ENCODE results near the gene ZCCHC17. TPM values are rescaled to one million over a fixed set of nuclear protein-coding genes. Genes with fewer than 3 reads are reported as not detected.
"Not testable (repeated sequence)": the region's sequence is repeated elsewhere in the genome, so short reads cannot be mapped to it uniquely, and the experiment has no call there.

The ZCCHC17 gene, protein sequence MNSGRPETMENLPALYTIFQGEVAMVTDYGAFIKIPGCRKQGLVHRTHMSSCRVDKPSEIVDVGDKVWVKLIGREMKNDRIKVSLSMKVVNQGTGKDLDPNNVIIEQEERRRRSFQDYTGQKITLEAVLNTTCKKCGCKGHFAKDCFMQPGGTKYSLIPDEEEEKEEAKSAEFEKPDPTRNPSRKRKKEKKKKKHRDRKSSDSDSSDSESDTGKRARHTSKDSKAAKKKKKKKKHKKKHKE
- 10.4 TPM for total RNA-seq
- long read RNA-seq, transcript ZCCHC17-201 (8 exons, 1,605 nt), result major isoform, 8 of 15 reads
- long read RNA-seq, partial matches to known transcripts, result 1 of 15 reads
- long read RNA-seq, other reads (novel, unspliced or antisense), result 5 of 15 reads

DNA sequence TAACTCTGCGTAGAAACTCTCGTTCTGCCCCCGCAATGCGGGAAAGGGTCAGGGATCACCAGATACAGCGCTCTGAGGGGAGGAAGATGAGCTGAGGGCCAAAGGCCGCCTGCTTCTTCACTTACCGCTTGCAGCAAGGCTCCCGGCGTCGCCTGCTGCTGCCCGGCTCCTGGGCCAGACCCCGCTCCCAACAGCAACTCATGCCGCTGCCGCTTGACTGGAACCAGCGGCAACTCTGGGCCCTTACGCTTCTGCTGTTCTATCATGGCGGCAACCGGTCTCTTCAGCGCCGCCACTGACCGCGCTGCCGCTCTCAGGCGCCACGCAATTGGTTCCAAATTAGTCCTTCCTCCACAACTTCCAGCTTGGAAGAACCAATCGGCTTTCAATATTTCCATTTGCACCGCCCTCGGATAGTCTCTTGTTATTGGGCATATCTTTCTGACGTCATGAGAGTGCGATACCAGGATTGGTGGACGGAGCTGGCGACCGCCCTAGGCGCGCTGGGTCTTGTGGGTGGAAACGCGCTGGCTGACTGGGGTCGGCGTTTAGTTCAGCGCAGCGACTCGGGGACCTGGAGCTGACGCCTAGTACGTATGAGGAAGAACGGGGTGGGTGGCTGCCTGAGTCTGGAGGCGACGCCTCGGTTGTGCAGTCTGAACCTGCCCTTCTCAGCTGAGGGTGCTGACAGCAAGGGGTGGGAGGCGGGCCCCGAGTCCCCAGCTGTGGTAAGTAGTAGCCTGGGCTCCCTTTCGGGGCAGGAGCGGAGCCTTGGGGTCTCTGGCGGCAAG lies at the start of gene ZCCHC17, which contains the start of gene SNRNP40:
TSS of gene ZCCHC17 (plus strand) at position 547 of the 791 bp plus-strand sequence. CDS start 13,067 bp downstream, outside the sequence.
TSS of gene SNRNP40 (minus strand) at position 303 of the 791 bp plus-strand sequence. CDS start at position 266, 37 bp downstream.
- ATAC-seq, result peak; percentile 99

DNA sequence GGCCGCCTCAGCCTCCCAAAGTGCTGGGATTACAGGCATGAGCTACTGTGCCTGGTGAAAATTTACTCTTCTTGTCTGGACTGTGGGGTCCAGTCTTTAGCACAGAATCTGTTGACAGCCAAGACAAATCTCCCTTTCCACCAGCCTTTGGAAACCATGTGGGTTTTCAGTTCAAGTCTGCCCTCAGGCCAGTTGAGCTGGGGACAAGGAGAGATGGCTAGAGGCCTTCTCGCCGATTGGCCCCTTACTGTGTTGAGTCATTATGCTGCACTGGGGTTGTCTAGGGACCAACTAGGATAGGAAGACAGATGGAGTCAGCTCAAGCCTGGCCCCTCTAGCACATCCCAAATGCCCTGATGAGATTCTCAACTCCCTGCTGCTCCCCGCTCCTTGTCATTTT lies 48.6 kb upstream of the ZCCHC17 start:
- DNase-seq (ENCODE audit: missing footprints), result no peak
- intact Hi-C loops (cut with DNase I), result no loop called here
- ATAC-seq, result no peak

More for the DNA sequence above, at the start of gene ZCCHC17, which contains the start of gene SNRNP40:
- intact Hi-C loops (cut with DNase I), result no loop called here
- DNase-seq (ENCODE audit: missing footprints), result peak; percentile 96

DNA sequence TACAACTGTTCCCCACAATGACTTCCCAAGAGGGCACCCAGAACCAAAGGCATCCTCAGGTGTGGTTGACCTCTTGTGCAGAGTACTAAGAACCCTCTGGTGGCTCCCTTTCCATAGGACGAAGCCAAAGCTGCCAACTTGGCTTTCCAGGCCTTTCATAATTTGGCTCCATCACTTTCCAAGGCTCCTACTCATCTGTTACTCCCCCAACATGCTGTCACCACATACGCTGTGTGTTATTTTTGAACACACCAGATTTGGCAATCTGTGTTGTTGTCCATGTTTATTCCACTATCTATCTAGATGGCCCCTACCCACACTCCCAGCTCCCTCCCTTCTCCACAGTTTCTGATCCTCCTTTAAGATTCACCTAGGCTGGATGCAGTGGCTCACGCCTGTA lies 47.0 kb upstream of the ZCCHC17 start:
- DNase-seq (ENCODE audit: missing footprints) (no peak), ATAC-seq (no peak)
- intact Hi-C loops (cut with DNase I), result no loop called here

DNA sequence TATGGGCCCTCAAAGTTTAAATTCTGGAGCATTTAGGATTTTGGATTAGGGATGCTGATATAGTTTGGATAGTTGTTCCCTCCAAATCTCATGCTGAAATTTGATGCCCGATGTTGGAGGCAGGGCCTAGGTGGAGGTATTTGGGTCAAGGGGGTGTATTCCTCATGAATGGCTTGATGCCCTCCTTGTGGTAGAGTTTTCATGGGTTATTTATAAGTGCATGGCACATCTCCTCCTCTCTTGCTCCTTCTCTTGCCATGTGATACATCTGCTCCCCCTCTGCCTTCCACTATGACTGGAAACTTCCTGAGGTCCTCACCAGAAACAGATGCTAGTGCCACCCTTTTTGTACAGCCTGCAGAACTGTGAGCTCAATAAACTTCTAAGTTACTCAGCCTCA lies 39.6 kb upstream of the ZCCHC17 start:
- ATAC-seq, result no peak
- DNase-seq (ENCODE audit: missing footprints), result no peak
- intact Hi-C loops (cut with DNase I), result no loop called here

DNA sequence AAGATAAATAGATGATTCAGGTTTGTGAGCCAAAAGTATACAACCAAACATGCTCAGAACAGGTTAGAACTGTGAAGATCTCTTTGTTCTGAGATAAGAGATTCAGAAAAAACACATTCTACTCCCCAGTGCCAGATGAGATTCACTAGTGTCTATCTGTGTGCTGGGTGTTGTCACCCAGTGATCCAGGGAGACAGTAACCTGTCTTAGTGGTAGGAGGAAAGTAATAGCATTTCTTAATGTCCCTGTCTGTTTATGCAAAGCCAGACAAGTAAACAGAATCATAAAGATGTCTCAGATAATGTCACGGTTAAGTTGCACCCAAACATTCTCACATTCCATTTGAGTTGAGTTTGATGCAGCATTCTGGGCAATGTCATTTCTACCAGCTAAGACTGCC lies 38.3 kb upstream of the ZCCHC17 start:
- intact Hi-C loops (cut with DNase I), result no loop called here
- ATAC-seq (no peak), DNase-seq (ENCODE audit: missing footprints) (no peak)

DNA sequence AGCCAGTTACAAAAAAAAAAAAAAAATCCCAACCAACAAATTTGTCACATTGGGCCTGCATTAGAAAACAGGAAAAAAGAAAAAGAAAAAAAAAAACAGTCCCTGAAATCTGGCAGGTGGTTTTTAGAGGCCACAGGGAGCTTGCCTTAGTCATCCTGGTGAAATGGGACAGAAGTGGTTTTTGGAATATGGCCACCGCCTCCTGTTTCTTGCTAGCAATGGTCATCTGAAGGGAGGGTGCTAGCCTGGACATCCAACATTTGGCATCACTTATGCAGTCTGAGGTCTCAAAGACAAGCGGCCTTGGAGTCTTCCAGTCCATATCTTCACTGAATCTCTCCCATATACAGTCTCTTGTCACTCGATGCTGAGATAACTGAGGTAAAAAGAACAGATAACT lies 37.1 kb upstream of the ZCCHC17 start:
- intact Hi-C loops (cut with DNase I), result no loop called here
- ATAC-seq, result no peak
- DNase-seq (ENCODE audit: missing footprints), result no peak

DNA sequence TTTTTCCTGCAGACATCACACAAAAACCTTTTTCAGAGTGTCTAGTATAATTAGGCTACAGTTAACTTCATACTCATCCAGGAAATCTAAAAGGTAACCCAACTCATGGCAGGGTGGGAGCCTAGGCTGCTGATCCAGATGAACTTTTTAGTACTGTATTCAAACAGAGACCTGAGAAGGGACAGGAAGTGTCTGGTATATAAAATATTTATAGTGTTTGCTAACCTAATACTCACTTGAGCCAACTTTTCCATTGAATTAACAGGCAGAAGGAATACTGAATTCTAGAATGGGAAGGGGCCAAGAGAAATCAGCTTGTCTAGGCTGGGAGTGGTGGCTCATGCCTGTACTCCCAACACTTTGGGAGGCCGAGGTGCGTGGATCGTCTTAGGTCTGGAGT lies 34.9 kb upstream of the ZCCHC17 start:
- intact Hi-C loops (cut with DNase I), result no loop called here
- DNase-seq (ENCODE audit: missing footprints), result no peak
- ATAC-seq, result no peak

DNA sequence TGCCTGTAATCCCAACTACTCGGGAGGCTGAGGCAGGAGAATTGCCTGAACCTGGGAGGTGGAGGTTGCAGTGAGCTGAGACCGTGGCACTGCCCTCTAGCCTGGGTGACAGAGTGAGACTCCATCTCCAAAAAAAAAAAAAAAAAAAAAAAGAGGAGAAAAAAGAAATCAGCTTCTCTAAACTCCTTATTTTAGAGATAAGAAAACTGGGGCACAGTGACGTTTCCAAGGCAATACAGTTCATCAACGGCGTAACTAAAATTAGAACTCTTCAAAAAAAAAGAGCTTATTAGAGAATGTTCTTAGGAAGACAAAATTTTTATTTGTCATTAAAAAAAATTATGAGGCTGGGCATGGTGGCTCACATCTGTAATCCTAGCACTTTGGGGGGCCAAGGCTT lies 34.4 kb upstream of the ZCCHC17 start:
- DNase-seq (ENCODE audit: missing footprints); intact Hi-C loops (cut with DNase I); ATAC-seq: not testable (repeated sequence)

DNA sequence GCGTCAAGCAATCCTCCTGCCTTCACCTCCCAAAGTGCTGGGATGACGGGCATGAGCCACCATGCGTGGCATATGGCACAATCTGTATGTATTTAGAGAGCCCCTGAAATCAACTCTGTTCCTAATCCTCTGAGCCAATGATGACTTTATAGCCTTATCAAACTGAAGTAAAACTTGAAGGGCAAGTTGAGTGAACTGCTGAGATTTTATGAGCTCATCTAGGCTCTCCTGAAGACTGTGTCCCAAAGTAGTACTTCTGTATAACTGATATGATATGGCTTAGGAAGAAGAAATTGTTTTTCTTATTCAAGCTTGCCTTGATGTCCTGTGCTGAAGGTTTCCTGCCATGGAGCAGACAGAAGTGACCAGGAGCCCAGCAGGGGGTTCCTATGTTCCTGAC lies 33.4 kb upstream of the ZCCHC17 start:
- no peak for DNase-seq (ENCODE audit: missing footprints)
- intact Hi-C loops (cut with DNase I), result no loop called here
- ATAC-seq, result no peak

DNA sequence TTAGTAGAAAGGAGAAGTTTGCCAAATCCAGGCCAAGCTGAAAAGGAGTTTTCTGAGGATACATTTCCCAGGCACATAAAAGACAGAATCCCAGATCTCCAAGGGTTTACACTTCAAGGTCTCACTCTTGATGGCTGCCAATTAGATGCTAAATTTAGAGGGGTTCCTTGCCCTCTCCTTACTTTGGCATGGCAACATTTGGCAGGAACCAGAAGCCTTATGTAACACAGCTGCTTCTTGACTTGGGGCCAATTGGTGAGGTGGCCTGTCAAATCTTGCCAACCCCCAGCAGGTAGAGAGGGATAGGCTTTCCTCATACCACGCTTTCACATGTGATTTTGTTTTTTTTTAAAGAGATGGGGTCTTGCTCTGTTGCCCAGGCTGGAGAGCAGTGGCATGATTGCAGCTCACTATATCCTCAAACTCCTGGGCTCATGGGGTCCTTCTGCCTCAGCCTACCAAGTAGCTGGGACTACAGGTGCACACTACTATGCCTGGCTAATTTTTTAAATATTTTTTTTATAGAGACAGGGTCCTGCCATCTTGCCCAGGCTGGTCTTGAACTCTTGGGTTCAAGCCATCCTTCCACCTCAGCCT lies 31.9 kb upstream of the ZCCHC17 start:
- ATAC-seq (peak; percentile 52), DNase-seq (ENCODE audit: missing footprints) (no peak)
- intact Hi-C loops (cut with DNase I), result no loop called here

DNA sequence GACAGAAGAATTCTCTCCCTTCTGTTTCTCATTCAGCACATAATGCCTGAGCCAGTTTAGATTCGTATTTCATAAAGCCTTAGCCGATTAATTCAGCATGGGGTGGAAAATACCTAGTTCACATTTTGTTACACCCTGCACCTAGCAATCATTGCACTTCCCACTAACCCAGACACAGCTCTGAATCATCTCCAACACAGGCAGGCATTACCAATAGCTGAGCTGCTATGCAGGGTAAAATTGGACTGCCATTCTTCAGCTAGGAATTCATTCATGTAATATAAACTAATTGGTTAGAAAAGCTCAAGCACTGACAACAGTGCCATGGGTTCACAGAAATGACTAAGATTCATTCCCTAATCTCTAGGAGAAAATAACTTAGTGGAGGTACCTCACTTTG lies 30.3 kb upstream of the ZCCHC17 start:
- intact Hi-C loops (cut with DNase I), result no loop called here
- no peak for DNase-seq (ENCODE audit: missing footprints)
- no peak for ATAC-seq

DNA sequence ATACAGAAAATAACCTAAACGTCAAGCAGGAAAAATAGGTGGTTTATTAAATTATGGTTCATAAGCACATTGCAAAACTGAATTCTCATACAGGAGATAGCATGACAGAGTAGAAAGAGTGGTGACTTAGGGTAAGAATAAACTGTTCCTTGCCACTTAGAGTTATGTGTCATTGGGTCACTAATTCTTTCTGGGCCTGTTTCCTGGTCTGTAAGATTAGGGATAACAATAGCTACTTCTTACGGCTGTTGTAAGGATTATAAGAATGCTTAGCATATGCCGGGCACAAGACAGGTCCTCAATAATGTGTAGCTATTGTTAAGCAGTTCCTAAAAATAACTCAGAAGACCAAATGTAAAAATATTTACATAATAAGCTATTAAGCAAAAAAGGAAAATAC lies 24.5 kb upstream of the ZCCHC17 start:
- intact Hi-C loops (cut with DNase I), result no loop called here
- ATAC-seq (no peak), DNase-seq (ENCODE audit: missing footprints) (no peak)

DNA sequence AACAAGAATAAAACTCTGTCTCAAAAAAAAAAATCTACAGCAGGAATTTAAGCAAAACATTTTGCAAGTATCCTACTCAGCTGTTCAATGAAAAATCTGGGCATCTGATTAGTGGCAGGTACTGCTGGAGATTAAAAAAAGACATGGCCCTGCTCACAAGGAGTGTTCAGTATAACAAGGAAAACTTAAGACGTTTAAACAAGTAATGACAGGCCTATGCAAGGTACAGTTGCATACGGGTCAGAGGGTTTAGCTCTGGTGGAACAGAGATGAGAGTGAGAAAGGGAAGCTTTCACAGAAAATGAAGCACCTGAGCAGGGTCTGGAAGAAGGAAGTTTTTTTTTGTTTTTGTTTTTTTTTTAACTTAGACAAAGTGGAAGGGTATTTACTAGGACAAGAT lies 23.2 kb upstream of the ZCCHC17 start:
- ATAC-seq (no peak), DNase-seq (ENCODE audit: missing footprints) (no peak)
- intact Hi-C loops (cut with DNase I), result no loop called here

DNA sequence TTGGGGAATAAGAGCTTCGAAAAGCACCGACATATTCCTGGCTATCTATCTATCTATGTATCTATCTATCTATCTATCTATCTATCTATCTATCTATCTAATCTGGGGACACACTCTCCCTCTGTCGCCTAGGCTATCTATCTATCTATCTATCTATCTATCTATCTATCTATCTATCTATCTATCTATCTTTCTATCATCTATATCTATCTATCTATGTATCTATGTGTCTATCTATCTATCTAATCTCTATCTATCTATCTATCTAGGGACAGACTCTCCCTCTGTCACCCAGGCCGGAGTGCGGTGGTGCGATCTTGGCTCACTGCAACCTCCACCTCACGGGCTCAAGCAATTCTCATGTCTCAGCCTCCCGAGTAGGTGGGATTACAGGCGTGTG lies 14.4 kb upstream of the ZCCHC17 start:
- intact Hi-C loops (cut with DNase I); ATAC-seq; DNase-seq (ENCODE audit: missing footprints): not testable (repeated sequence)

DNA sequence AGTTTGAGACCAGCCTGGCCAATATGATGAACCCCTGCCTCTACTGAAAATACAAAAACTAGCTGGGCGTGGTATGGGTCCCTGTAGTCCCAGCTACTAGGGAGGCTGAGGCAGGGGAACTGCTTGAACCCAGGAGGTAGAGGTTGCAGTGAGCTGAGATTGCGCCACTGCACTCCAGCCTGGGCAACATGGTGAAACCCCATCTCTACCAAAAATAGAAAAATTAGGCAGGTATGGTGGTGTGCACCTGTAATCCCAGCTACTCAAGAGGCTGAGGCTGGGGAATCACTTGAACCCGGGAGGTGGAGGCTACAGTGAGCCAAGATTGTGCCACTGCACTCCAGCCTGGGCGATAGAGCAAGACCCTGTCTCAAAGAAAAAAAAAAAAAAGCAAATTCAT lies 9.0 kb upstream of the ZCCHC17 start:
- ATAC-seq; DNase-seq (ENCODE audit: missing footprints); intact Hi-C loops (cut with DNase I): not testable (repeated sequence)

DNA sequence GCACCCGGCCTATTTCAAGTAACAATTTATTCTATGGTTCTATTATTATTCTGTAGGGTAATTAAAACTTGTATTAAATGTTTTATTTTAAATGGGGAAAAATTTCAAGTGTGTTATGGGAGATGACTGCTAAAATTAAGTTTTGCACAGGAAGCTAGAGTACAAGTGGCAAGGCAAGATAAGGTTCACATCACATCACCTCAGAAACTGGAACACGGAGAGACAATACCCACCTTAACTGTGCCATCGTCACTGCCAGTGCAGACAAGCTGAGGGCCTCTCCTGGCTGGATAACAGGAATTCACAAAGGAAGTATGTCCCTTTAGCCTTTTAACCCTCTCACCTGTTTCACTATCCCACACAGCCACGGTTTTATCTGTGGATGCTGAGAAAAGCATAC lies 7.8 kb upstream of the ZCCHC17 start:
- no peak for DNase-seq (ENCODE audit: missing footprints)
- no peak for ATAC-seq
- intact Hi-C loops (cut with DNase I), result no loop called here

DNA sequence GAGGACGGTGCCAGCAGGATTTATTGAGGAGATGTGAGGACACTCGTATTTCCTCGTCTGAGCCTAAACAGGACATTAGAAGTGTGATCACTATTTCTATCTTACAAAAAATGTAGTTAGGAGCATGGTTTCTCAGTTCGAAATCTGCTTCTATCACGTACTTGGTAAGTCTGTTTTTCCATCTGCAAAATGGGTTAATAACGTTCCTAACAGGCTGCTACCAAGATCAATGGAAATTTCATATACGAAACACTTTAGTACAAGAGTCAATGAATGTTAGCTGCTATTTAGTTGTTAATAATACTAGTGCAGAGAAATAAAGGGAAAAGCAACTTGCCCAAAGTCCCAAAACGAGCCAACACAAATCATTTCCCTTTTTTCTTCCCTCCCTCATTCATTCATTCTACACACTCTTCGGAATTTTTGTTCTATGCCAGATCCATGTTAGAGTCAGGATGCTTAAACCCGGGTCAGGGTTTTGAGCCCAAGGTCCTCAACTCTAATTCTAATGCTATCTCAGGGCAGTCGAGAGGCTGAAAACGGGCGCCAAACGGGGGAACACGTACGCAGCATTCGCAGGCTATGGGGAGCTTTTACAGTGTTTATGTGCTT lies 852 bp upstream of the ZCCHC17 start:
- intact Hi-C loops (cut with DNase I), result no loop called here

DNA sequence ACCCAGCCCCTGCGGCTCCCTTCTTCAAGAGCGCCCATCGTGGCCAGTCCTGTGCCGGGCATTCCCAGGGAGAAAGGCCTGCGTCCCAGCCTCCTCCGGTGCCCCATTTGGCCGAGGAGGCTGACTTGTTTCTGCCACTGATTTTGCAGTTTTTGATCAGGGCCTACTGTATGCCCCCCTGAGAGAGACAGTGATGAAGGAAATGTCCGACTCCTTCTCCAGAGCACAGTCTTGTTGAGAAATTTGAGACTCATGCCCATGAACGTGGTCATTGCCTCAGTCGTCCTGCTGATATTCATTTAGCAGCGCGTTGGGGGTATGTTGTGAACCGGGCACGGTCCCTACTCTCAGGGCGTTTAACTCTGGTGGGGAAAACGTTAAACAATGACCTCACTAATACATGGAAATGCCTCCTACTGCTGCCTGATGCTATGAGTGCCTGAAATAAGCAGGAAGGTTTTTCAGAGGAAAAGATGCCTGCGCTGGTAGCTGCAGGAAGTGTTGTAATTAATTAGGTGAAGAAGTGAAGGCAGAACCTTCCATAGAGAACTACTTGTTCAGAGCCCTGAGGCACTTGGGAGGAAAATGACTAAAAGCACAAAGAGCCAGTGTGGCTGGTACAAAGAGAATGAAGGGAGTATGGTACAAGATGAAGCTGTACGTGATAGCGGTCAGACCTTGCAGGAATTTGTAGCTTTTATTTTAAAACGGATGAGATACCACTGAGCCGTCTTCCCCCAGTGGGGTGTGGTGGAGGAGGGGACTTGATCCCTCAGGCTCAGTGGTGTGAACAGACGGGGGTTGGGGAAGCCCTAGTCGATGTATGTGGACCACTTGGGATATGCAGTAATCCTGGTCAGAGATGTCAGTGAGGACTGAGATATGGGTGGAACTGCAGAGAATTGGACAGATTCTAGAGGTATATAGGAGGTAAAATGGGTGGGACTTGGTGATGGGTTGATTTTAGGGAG lies 730 bp downstream of the ZCCHC17 start:
- no peak for ATAC-seq
- intact Hi-C loops (cut with DNase I), result no loop called here

More for the DNA sequence above, 852 bp upstream of the ZCCHC17 start:
- ATAC-seq, result no peak
- no peak for DNase-seq (ENCODE audit: missing footprints)

More for the DNA sequence above, 730 bp downstream of the ZCCHC17 start:
- no peak for DNase-seq (ENCODE audit: missing footprints)
